D721Med (cell line): Measurements from ENCODE around the gene COPZ1.
"Not testable (repeated sequence)": the region's sequence is repeated elsewhere in the genome, so short reads cannot be mapped to it uniquely, and the experiment has no call there.

Source experiments
- DNase-seq: peaks from one replicate; pipeline ENCODE4 v3.0.0; 2011; ENCODE audit warnings: low spot score; ENCODE audit not compliant: insufficient read length
- FAIRE-seq: peaks from 2 replicates; lab custom pipeline; 2011; peaks lifted over from hg19 to GRCh38; lab: Jason Lieb, UNC
- CTCF ChIP-seq: IDR thresholded peaks from 2 replicates; pipeline ENCODE4 v1.5.1; 2012; ENCODE audit warnings: mild to moderate bottlenecking, control low read depth; ENCODE audit not compliant: insufficient read depth; ENCODE audit errors: missing control alignments

COPZ1 gene

GRCh38 chr12:54282949-54283593 is 41.9 kb upstream of the COPZ1 start:
- FAIRE-seq, result no peak
- no peak for TF ChIP-seq CTCF
- DNase-seq, result no peak

GRCh38 chr12:54284070-54284780 is 40.7 kb upstream of the COPZ1 start:
- not testable (repeated sequence) for FAIRE-seq, DNase-seq

- TF ChIP-seq CTCF, result no peak
- no peak for DNase-seq
- no peak for FAIRE-seq
Measured at GRCh38 chr12:54285150-54286041, 39.5 kb upstream of the COPZ1 start.

GRCh38 chr12:54286042-54287030 is 38.6 kb upstream of the COPZ1 start:
- FAIRE-seq, result no peak
- DNase-seq, result no peak
- TF ChIP-seq CTCF, result no peak

- FAIRE-seq (no peak), DNase-seq (no peak)
Measured at GRCh38 chr12:54287261-54288157, 37.4 kb upstream of the COPZ1 start.

More at GRCh38 chr12:54287261-54288157, 37.4 kb upstream of the COPZ1 start:
- TF ChIP-seq CTCF, result no peak
